ENCODE data around the gene ECEL1.

ECEL1 gene

DNA sequence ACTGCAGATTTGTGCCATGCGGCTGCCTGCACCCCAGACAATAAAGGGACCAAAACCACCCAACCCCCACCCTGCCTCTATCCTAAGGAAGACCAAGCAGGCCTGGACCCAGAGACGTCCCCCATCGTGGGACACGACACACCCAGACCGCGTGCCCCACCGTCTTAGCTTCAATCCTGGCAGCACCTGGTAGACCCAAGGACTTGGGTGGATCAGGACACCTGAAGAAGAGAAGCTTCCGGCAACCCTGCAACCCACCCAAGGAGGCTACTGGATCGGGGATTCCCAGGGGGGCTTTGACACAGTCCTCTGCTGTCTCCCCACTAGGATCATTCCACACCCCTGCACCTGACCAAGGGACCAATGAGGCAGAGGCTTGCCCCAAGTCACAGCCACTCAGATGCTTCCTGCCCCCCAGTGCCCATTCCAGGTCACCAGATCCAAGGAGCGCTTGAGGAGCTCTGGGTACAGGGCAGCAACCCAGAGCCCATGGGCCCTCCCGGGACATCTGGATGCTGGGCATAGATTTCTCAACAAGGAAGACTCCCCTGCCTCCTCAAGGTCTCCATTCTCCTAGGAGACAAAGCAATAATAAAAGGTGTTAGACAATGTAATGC lies 28.1 kb downstream of the ECEL1 start:
- TF ChIP-seq CTCF (IDR thresholded peaks at IDR 0.05; ENCODE audit: insufficient read depth, low read length, missing control alignments), result no peak
- POLR2A ChIA-PET, result no interaction called here
- CTCF ChIA-PET, result interaction anchor here (0.8 kb wide), 1 partner anchor 18 kb away, joined by 3 read pairs; no protein-coding TSS in a partner anchor
- no peak for DNase-seq (ENCODE audit: low read depth, low spot score)
- no peak overlapping the region for H3K4me3 ChIP-seq (ENCODE audit: low read depth, low read length)

DNA sequence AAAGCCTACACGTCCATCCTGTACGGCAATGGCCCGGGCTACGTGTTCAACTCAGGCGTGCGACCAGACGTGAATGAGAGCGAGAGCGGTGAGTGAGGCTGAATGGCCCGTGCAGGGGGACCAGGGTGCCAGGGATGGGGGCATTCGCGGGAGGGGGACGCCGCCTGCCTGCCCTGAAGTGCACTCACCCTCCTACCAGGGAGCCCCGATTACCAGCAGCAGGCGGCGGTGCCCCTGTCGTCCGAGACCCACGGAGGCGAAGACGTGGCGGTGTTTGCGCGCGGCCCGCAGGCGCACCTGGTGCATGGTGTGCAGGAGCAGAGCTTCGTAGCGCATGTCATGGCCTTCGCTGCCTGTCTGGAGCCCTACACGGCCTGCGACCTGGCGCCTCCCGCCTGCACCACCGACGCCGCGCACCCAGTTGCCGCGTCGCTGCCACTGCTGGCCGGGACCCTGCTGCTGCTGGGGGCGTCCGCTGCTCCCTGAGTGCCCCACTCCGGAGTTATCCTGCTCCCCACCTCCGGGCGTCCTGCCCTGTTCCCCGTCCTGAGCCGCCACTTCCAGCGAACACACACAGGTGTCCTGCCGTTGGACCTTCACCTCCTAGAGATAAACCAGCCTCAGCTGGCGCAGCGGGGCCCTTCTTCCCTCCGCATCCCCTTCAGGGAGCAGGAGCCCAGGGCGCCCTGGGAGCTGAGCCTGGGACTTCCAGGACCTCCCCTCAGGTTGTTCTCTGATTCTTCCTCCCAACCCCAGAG lies 28.8 kb downstream of the ECEL1 start:
- ChIA-PET POLR2A (no interaction called here), CTCF (interaction anchor here (0.8 to 1.6 kb wide), 3 partner anchors 12 to 17 kb away, joined by 3 to 6 read pairs (median 3); no protein-coding TSS in a partner anchor)
- no peak for TF ChIP-seq CTCF (IDR thresholded peaks at IDR 0.05; ENCODE audit: insufficient read depth, low read length, missing control alignments)
- no peak overlapping the region for H3K4me3 ChIP-seq (ENCODE audit: low read depth, low read length)
- no peak for DNase-seq (ENCODE audit: low read depth, low spot score)

DNA sequence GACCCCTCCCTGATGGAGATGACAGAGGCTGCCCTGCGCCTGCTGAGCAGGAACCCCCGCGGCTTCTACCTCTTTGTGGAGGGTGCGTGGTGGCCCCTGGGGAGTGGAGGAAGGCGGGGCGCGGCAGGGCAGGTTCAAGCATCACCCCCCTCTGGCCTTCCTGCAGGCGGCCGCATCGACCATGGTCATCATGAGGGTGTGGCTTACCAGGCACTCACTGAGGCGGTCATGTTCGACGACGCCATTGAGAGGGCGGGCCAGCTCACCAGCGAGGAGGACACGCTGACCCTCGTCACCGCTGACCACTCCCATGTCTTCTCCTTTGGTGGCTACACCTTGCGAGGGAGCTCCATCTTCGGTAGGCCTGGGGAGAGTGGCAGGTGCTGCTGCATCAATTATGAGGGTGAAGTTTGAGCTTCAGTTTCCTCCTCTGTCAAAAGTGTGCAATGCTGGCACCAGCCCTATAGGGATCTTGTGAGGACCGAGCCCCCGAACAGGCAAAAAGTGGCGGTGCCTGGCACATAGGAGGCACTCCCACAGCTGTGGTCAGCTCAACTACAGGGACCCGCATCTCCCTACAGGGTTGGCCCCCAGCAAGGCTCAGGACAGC lies 29.5 kb downstream of the ECEL1 start:
- CTCF ChIA-PET, result interaction anchor here (1.3 to 1.6 kb wide), 2 partner anchors 11 to 14 kb away, joined by 3 to 6 read pairs; no protein-coding TSS in a partner anchor
- POLR2A ChIA-PET, result no interaction called here
- TF ChIP-seq CTCF (IDR thresholded peaks at IDR 0.05; ENCODE audit: insufficient read depth, low read length, missing control alignments), result no peak
- H3K4me3 ChIP-seq (ENCODE audit: low read depth, low read length), result no peak overlapping the region
- no peak for DNase-seq (ENCODE audit: low read depth, low spot score)

- ChIA-PET CTCF (interaction anchor here (1.3 to 1.6 kb wide), 2 partner anchors 10 to 13 kb away, joined by 3 to 6 read pairs; no protein-coding TSS in a partner anchor), POLR2A (no interaction called here)
- no peak for DNase-seq (ENCODE audit: low read depth, low spot score)
Measured at GRCh38 chr2:232457121-232458011, 30.3 kb downstream of the ECEL1 start.

More at GRCh38 chr2:232457121-232458011, 30.3 kb downstream of the ECEL1 start:
- H3K4me3 ChIP-seq (ENCODE audit: low read depth, low read length), result no peak overlapping the region
- no peak for TF ChIP-seq CTCF (IDR thresholded peaks at IDR 0.05; ENCODE audit: insufficient read depth, low read length, missing control alignments)
